Jurkat, Clone E6-1 (cell line): Measurements from ENCODE around the gene DST.
A peak's percentile ranks its signal among the peaks of the same experiment; 100 is the strongest.
"Not testable (repeated sequence)": the region's sequence is repeated elsewhere in the genome, so short reads cannot be mapped to it uniquely, and the experiment has no call there.

Experiments
- DNase-seq: peaks from one replicate; pipeline ENCODE4 v3.0.0-alpha.2; 2011; ENCODE audit warnings: low read depth, low spot score
- H3K4me3 ChIP-seq: 2 replicates; pipeline ENCODE4 v1.5.1; 2011; ENCODE audit warnings: mild to moderate bottlenecking, low read length, control low read depth, moderate library complexity

The DST gene

DNA sequence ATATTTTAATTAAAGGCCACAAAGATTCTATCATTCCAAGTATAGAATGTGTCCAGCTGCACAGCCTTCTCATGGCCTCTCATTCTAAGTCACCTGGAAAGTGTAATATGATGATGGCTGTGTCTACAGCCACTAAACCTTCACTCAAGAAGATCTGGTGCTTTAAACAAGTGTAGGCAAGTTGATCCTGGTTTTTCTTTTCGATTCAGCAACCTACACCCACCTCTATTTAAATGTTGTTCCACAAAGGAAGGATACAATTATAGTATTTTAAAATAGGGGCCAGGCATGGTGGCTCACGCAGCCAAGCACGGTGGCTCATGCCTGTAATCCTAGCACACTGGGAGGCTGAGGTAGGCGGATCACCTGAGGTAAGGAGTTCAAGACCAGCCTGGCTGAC is 25.5 kb upstream of the DST start:
- DNase-seq, result no peak

DNA sequence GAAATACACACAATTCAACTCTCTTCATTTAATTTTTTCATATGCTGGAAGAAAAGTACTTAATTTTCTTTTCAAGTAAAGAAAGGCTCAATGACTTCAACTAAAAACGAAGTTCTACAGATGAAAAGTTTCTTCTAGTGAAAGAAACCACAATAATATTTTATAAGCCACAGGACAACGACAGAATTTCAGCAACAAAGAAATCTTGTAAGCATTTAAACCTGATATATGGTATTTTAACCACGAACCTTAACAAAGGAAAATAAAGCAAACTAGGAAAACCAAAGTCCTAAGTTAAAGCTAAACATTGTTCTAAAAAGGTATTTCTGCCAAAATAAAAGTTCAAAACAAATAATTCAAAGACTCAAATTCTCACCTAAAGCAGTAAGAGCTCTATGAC is 24.6 kb upstream of the DST start:
- no peak overlapping the region for H3K4me3 ChIP-seq
- peak; percentile 46 for DNase-seq

More for the DNA sequence above, 25.5 kb upstream of the DST start:
- H3K4me3 ChIP-seq, result no peak overlapping the region

DNA sequence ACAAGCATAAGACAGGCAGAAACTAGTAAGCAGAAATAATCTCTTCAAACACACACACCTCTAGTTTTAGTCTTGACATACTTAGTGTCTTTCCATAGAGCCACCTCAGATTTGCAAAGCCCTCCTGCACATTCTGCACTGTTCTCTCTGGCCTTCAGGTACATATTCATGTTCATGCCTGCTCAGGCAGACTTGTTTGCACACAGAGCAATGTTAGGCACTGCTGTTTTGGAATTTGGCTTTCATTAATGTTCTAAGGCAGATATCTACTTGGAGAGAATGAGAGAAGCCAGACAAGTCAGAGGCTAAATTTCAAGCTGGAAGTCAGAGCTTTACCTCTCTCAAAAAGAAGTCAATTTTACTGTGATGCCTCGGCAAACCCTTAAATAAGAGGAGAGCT is 21.3 kb upstream of the DST start:
- DNase-seq, result no peak
- H3K4me3 ChIP-seq, result no peak overlapping the region

DNA sequence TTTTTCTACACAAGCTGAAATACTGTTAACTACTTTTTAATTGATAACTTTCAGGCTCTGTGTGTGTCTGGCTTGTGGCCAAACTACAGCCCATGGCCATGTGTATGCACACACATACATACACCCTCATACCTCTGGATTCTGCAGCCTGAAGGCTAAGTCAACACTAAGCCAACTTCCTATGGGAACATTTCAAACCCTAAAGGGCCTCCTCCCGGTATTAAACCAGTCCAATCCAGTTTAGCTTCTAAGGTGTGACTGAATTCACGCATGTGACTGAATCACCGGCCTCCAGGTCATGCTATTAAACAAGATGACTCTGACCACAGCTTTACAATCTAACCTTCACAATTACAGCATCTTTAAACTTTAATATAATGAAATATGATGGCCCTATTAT is 20.7 kb upstream of the DST start:
- no peak overlapping the region for H3K4me3 ChIP-seq
- DNase-seq, result no peak

DNA sequence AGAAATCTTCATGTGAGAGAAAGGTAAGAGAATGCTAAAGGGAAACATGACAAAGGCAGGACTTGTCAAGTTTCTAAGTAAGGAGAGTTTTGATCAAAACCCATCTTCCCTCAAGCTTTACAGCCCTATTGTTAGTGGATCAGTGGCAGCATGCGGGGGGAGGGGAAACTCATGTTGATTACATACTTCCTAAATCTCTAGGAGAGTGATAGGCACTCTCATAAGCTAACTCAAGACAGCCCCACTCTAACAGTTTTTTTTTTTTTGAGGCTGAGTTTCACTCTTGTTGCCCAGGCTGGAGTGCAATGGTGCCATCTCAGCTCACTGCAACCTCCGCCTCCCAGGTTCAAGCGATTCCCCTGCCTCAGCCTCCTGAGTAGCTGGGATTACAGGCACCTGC is 18.6 kb upstream of the DST start:
- DNase-seq, H3K4me3 ChIP-seq: not testable (repeated sequence)

DNA sequence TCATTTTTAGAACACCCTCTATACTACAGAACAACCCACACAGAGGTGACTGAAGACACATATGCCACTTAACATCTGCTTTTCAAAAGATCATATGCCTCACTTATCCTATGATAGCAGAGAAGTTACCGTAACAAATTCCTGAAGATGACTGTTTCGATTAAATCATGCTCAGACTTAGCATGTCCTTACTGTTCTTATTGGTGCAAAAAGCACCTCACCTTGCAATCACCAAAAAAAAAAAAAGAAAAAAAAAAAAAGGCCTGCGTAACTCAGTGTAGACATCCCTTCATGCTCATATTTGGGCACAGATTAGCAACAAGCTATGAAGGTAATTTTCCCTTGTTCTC is 17.7 kb upstream of the DST start:
- no peak for DNase-seq
- H3K4me3 ChIP-seq, result no peak overlapping the region

DNA sequence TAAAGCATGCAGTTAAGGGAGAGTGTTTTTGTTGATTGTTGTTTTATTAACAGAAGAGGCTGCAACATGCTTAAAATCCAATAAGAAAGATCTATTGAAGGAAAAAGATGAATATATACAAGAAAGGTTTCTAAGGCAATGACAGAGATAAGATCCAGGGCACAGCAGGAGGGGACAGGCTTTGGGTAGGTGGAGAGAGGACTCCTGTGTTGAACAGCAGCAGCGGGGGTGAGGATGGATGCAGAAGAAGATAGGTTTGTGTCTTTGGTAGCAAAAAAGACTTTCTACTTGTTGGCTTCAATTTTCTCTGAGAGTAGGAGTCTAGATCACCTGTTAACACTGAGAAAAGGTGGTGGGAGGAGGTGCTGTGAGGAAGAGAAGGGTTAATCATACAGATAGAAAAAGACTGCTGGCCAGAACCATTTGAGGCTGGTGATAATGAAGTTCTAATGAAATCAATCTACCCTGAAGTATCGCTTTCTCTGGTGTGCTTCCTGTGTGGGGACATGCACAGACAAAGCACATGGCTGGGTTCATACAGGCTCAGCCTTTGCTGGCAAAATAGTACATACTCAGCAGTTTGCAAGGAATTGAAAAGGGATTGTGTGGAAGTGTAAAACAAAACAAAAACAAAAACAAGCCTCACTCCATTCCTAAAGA is 17.2 kb upstream of the DST start:
- no peak for DNase-seq

DNA sequence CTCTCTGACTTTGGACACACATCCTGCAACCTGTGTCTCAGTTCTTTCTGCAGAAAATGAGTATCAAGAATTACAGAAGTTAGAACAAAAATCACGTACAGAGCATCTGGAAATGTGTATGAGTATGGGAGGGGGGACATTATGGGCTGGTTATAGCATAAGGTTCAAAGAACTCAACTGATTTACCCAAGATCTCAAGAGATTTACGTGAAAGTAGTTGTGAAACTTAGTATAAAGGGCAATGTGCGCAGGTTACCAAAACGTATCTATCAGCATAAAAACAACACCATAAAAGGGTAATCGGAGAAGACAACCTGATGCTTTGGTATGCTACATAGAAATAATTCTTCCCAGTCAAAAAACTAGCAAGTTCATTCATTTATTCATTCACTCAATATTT is 15.6 kb upstream of the DST start:
- no peak for DNase-seq
- no peak overlapping the region for H3K4me3 ChIP-seq

More for the DNA sequence above, 17.2 kb upstream of the DST start:
- H3K4me3 ChIP-seq, result no peak overlapping the region

DNA sequence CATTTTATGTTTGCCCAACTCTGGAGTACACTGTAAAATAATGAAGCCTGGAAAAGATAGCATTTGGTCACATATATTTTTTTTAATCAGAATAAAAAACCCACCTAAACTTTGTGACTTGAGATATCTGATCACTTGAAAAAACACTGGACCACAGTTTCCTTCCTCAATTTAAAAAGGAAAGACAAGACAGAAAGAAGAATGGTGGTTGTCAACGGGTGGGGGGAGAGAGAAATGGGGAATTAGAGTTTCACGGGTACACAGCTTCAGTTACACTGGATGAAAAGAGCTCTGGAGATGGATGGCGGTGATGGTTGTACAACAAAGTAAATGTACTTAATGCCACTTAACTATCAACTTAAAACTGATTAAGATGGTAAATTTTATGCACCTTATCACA is 14.7 kb upstream of the DST start:
- H3K4me3 ChIP-seq, result no peak overlapping the region
- no peak for DNase-seq

DNA sequence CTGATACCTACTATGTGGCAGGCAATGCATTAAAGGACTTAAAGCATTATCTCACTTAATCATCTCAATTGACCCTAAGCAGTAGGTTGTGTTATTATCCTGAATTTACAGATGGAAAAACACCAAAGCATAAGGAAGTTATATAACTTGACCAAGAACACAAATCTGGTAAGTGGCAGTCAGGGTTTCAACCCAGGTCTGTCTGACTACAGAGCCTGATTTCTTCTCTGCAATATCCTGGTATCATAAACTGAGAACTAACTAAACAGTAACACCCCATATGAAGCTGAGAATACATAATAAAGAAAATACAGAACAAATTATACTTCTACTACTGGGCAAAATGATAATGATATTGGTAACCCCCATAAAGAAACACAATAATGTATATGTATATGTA is 13.8 kb upstream of the DST start:
- no peak overlapping the region for H3K4me3 ChIP-seq
- DNase-seq, result no peak

DNA sequence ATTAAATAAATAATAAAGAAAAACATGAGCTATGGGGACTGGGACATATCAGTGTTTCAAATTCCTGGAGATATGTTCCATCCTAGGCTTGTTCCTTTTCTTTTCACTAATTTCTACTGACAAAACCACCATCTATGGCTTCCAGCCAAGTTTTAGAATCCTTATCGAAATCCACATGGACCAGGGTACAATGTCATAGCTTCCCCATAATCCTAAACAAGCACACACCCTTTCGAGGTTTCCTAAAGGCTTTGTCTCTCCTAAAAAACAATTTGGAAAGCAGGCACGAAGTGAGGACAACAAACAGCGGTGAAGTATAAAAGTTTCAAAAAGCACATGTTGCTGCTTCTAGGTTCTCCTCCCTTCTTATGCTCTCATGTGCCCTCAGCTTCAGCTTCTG is 13.3 kb upstream of the DST start:
- no peak overlapping the region for H3K4me3 ChIP-seq
- no peak for DNase-seq

DNA sequence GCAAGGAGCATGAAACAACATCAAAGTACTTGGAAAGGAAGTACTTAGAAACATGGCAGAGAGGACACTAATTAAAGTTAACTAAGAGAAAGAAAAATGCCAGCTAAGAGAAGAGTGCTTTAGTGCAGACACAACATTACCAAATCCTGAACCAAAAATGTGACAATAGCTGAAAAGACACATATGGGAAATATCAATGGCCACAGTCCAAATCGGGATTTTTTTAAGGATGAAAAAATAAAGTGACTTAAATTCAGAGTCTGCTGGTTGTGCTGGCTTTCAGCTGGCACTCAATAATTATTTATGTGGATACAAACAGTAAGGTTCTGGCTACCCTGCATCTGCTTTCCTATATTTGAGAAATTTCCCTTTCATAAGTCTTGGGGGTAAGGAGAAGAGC is 12.6 kb upstream of the DST start:
- no peak overlapping the region for H3K4me3 ChIP-seq
- no peak for DNase-seq

DNA sequence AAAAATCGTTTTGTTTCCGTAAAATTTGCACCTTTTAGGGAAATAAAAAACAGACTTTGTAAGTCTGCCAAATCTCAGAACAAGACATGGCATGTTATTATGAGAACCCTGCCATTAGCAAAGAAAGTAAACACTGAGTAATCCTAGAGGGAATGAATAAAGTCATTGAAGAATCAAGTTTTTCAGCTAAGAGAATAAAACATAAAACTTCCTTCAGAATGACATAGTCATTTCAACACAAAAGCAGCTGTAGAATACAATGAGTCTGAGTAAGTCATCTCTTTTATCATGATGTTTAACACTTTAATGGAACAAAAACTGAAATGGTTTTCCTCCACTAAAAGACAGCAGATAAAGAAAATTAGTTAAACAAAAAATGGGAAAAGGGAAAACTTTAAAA is 10.3 kb upstream of the DST start:
- no peak overlapping the region for H3K4me3 ChIP-seq
- no peak for DNase-seq

DNA sequence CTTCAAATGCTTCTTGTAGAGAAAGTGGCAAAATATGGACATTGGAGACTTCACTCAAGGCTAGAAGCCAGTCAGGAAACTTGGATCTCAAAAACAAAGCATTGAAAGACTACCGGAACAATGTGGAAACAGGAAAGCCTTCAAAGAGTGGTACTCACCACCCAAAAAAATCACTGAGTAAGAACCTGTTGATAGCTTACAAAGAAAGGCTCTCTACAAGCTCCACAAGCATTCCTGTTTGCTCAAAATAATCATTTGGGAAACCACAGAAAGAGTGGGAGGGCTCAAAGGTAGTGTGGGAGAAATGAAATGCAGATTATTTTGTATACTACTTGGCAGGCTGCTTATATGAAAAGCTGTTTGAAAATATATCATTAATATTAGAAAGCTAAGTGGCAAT is 9.5 kb upstream of the DST start:
- no peak for DNase-seq

DNA sequence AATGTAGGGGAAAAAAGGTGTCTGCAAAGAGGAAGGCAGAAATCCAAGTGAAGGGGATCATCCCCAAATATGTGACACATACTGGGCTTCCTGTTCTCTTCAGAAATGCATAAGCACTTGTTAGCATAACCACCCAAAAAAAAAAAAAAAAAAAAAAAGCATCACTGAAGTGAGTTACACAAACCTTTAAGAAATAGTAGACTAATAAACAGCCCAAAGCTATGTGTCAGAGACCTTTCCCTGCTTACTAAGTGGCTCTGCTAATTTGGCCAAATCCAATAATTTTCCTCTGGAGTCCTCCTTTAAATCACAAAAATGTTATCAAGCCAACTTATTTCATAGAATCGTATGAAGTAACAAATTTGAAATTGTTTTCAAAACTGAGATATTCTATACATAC is 7.5 kb upstream of the DST start:
- H3K4me3 ChIP-seq, result no peak overlapping the region

More for the DNA sequence above, 9.5 kb upstream of the DST start:
- H3K4me3 ChIP-seq, result no peak overlapping the region

DNA sequence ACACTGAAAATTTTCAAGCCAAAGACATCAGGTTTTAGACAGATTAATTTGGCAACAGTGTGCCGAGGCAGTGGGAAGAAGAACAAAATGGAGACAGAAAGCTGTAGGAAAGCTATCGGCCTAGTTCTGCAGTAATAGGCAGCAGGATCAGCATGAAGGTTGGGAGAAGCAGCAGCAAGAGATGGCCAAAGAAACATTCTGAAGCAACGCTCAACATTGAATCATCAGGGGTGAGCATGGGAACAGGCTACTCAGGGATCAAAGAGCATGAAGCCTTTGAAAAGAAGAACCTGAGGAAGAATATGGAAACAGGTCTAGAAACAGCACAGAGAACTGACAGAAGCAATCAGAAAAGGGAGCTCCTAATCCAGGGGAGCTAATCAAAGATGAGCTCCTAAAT is 7.1 kb upstream of the DST start:
- H3K4me3 ChIP-seq, result no peak overlapping the region
- no peak for DNase-seq

More for the DNA sequence above, 7.5 kb upstream of the DST start:
- no peak for DNase-seq

DNA sequence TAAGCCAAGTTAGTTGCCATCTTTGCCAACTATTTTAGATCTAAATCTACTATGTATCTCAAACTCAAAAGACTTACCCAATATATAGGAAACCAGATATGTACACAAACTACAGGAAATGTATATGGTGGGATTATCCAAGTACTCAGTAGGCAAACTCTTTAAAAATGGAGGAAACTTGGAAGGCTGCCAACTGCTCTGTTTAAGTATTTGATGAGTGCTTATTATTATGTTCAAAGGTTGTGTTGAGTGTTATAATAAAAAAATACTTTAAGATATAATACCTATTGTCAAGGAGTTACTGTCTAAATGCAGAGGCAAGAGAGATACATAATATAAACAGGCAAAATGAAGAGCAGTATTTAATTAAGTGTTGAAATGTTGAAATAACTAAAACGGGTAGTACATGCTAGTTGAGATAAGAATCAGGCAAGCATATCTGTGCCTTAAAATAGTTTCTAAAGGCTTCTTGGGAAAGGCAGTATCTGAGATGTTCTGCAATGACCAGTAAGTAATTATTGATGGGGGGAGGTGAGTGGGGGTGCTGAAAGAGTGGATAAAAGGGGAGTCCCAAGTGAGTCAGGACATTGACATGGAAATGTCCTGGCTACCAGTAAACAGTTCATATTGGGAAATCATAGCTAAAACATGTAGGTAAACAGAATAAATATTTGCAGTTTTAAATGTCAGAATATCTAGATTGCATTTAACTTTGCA is 6.5 kb upstream of the DST start:
- DNase-seq, result no peak
- no peak overlapping the region for H3K4me3 ChIP-seq

DNA sequence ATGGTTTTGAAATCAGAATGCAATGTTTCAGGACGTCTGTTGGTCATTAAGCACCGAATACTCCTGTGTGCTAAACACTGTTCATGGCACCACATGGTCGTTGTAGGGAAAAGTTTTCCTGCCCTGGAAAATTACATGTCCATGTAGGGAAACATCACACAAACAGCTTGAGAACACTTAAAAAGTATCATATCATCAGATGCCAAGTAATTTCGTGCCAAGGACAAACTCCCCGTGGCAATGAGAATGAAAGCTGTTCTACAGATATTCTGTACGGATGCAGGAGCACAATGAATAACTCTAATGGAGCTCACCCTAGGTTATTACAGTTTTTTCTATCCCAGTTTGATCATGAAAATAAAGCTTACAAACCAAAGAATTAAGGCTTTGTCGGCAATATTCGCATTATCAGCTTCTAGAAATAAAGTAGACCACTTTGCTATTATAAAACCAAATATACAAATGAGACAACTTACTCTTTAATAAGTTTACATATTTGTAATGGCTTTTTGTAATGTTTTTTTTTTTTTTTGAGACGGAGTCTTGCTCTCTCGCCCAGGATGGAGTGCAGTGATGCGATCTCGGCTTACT is 4.6 kb upstream of the DST start:
- DNase-seq, result no peak
- no peak overlapping the region for H3K4me3 ChIP-seq

DNA sequence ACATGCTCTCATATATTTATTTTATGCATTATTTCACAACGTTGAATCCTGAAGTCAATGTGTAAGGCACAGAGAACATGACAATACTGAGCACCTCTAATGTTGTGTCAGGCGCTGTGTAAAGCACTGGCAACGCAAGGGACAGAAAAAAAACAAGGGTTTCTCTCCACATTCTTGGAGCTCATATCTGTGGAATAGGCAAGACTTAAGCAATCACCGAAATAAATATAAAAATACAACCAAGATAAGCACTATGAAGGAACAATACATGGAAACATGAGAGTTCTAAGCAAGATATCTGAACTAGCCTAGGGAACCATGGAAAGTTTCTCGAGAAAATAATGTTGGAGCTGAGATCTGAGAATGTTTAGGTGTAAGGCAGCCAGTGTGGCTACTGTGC is 1.7 kb upstream of the DST start:
- H3K4me3 ChIP-seq, result no peak overlapping the region
- no peak for DNase-seq

DNA sequence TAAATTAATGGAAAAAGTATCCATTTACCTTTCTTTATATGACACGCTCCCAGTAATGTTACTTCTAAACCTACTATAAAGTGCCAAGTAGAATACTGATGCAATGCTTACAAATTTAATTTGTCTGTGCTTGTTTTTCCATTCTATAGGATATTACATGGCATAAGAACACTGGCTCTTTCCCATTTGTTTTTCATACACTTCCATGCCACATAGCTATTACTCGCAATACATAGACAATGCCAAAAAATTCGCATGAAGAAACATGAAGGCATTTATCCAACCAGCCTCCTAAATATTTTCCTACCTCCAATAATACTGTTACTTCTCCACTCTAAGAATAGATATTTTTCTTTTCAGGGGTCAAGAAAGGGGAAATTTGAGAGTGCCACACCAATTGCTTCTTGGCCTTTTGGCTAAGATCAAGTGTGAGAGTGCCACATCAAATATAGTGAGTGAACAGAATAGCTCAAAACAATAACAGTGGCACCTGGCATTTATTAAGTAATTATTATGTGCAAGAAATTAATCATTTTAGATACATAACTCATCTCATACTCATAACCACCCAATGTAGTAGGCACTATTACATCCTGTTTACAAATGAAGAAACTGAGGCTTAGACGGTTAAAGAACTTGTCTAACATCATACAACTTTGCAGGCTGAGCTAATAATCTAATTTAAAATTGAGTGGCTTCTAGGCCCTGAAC is 845 bp upstream of the DST start:
- no peak for DNase-seq
- H3K4me3 ChIP-seq, result no peak overlapping the region
